Thyroid gland (tissue), 4 donors: ENCODE results near the gene NOB1.

Experiments used
- CTCF ChIP-seq, 6 experiments: fragments of 200-600 bp in 3 of 6; fragments of 450-650 bp in 3 of 6; sonication (generic) in 3 of 6; IDR thresholded peaks; one replicate each; pipeline ENCODE4 v1.5.1; 2016 to 2019; ENCODE audit warnings: antibody characterized with exemption in 6 of 6, mild to moderate bottlenecking in 2 of 6, inconsistent platforms in 1 of 6, moderate library complexity in 1 of 6
- POLR2A ChIP-seq, 2 donors: fragments of 450-650 bp; IDR thresholded peaks; one replicate each; pipeline ENCODE4 v1.6.1; 2017; ENCODE audit warnings: antibody characterized with exemption in 2 of 2, mild to moderate bottlenecking in 2 of 2, moderate library complexity in 1 of 2

GRCh38 chr16:69762814-69763598 is 8.3 kb upstream of the NOB1 start:
- TF ChIP-seq POLR2A (IDR thresholded peaks at IDR 0.05) = no peak
- TF ChIP-seq CTCF (IDR thresholded peaks at IDR 0.05) = no peak
